H9 (cell line): ENCODE measurements around the gene DZANK1. TPM values are rescaled to one million over a fixed set of nuclear protein-coding genes. Genes with fewer than 3 reads are reported as not detected.

ENCODE experiments used
- DNase-seq: peaks from one replicate; pipeline ENCODE4 v3.0.0-alpha.2; 2017
- H2AFZ ChIP-seq: one replicate; pipeline ENCODE4 v1.6.1; 2013; ENCODE audit warnings: mild to moderate bottlenecking, low read length, control low read depth, moderate library complexity
- H2AK5ac ChIP-seq: 2 replicates; pipeline ENCODE4 v1.6.1; 2013; ENCODE audit warnings: low read length, control low read depth, mixed read lengths; ENCODE audit not compliant: insufficient read length
- H2BK120ac ChIP-seq: one replicate; pipeline ENCODE4 v1.6.1; 2013; ENCODE audit warnings: low read depth, mild to moderate bottlenecking, low read length, control low read depth, inconsistent platforms; ENCODE audit not compliant: poor library complexity, severe bottlenecking
- H2BK12ac ChIP-seq: 2 replicates; pipeline ENCODE4 v1.6.1; 2013; ENCODE audit warnings: low read length, control low read depth, mixed read lengths, low read depth; ENCODE audit not compliant: insufficient read length
- H2BK15ac ChIP-seq: 2 replicates; pipeline ENCODE4 v1.6.1; 2013; ENCODE audit warnings: low read depth, low read length, control low read depth
- H2BK20ac ChIP-seq: one replicate; pipeline ENCODE4 v1.6.1; 2013; ENCODE audit warnings: low read depth, mild to moderate bottlenecking, low read length, control low read depth, inconsistent platforms; ENCODE audit not compliant: poor library complexity, severe bottlenecking
- H2BK5ac ChIP-seq: 2 replicates; pipeline ENCODE4 v1.6.1; 2013; ENCODE audit warnings: low read length, control low read depth, mixed read lengths; ENCODE audit not compliant: insufficient read length
- H3K14ac ChIP-seq: 2 replicates; pipeline ENCODE4 v1.6.1; 2013; ENCODE audit warnings: low read length, control low read depth; ENCODE audit not compliant: insufficient read depth
- H3K18ac ChIP-seq: 2 replicates; pipeline ENCODE4 v1.6.1; 2013; ENCODE audit warnings: low read depth, mild to moderate bottlenecking, mixed read lengths, low read length, control low read depth; ENCODE audit not compliant: insufficient read length
- H3K23ac ChIP-seq: 2 replicates; pipeline ENCODE4 v1.6.1; 2013; ENCODE audit warnings: low read length, control low read depth, mixed read lengths, low read depth; ENCODE audit not compliant: insufficient read length
- H3K23me2 ChIP-seq: 2 replicates; pipeline ENCODE4 v1.6.1; 2013; ENCODE audit warnings: low read depth, mild to moderate bottlenecking, mixed read lengths, low read length, control low read depth; ENCODE audit not compliant: insufficient read length, poor library complexity, severe bottlenecking
- H3K27ac ChIP-seq: 2 replicates; pipeline ENCODE4 v1.5.1; 2013; ENCODE audit warnings: low read length, control low read depth, mixed read lengths, low read depth; ENCODE audit not compliant: insufficient read length
- H3K27me3 ChIP-seq: 2 replicates; pipeline ENCODE4 v1.6.1; 2013; ENCODE audit warnings: low read length, control low read depth, inconsistent platforms; ENCODE audit not compliant: insufficient read depth
- H3K4ac ChIP-seq: 2 replicates; pipeline ENCODE4 v1.6.1; 2013; ENCODE audit warnings: low read depth, mild to moderate bottlenecking, control low read depth, inconsistent platforms, low read length, moderate library complexity
- H3K4me1 ChIP-seq: 2 replicates; pipeline ENCODE4 v1.6.1; 2013; ENCODE audit warnings: low read length, control low read depth, inconsistent platforms; ENCODE audit not compliant: insufficient read depth
- H3K4me2 ChIP-seq: 2 replicates; pipeline ENCODE4 v1.6.1; 2013; ENCODE audit warnings: low read length, control low read depth, mixed read lengths; ENCODE audit not compliant: insufficient read length, insufficient read depth
- H3K56ac ChIP-seq: 2 replicates; pipeline ENCODE4 v1.6.1; 2013; ENCODE audit warnings: low read depth, mild to moderate bottlenecking, mixed read lengths, low read length, control low read depth; ENCODE audit not compliant: insufficient read length
- H3K79me1 ChIP-seq: 2 replicates; pipeline ENCODE4 v1.6.1; 2013; ENCODE audit warnings: low read depth, mild to moderate bottlenecking, moderate library complexity, low read length, control low read depth, inconsistent platforms; ENCODE audit not compliant: insufficient read depth, poor library complexity, severe bottlenecking
- H3K79me2 ChIP-seq: 2 replicates; pipeline ENCODE4 v1.6.1; 2013; ENCODE audit warnings: low read length, control low read depth, inconsistent platforms; ENCODE audit not compliant: insufficient read depth
- H3K9ac ChIP-seq: 2 replicates; pipeline ENCODE4 v1.6.1; 2013; ENCODE audit warnings: low read length, control low read depth, mixed read lengths; ENCODE audit not compliant: insufficient read length; ENCODE audit errors: extremely low read depth
- H3K9me3 ChIP-seq: one replicate; pipeline ENCODE4 v1.6.1; 2013; ENCODE audit warnings: low read depth, low read length, inconsistent platforms; ENCODE audit not compliant: control insufficient read depth
- H3T11ph ChIP-seq: one replicate; pipeline ENCODE4 v1.6.1; 2013; ENCODE audit warnings: mild to moderate bottlenecking, low read length, control low read depth, inconsistent platforms
- H4K20me1 ChIP-seq: one replicate; pipeline ENCODE4 v1.6.1; 2013; ENCODE audit not compliant: control insufficient read depth, insufficient read length, insufficient read depth
- H4K5ac ChIP-seq: 2 replicates; pipeline ENCODE4 v1.6.1; 2013; ENCODE audit warnings: low read depth, mild to moderate bottlenecking, mixed read lengths, low read length, control low read depth; ENCODE audit not compliant: insufficient read length
- H4K8ac ChIP-seq: replicated peaks from 2 replicates; pipeline ENCODE4 v1.6.1; 2013; ENCODE audit warnings: low read length, control low read depth, mixed read lengths, low read depth; ENCODE audit not compliant: insufficient read length
- H4K91ac ChIP-seq: 2 replicates; pipeline ENCODE4 v1.6.1; 2013; ENCODE audit warnings: low read depth, mild to moderate bottlenecking, moderate library complexity, mixed read lengths, low read length, control low read depth; ENCODE audit not compliant: insufficient read length
- H3K27ac Mint-ChIP-seq, 3 experiments: 2 replicates in 2 of 3; 3 replicates in 1 of 3; pipeline ENCODE4 v1.8.0; 2020 to 2021; ENCODE audit warnings: mixed read lengths in 3 of 3, mild to moderate bottlenecking in 1 of 3, moderate library complexity in 1 of 3
- H3K27me3 Mint-ChIP-seq: 2 replicates; pipeline ENCODE4 v1.8.0; 2021; ENCODE audit warnings: low read depth, mild to moderate bottlenecking, moderate library complexity, mixed read lengths
- H3K36me3 Mint-ChIP-seq, 3 experiments: 2 replicates in 2 of 3; 3 replicates in 1 of 3; pipeline ENCODE4 v1.8.0; 2020 to 2021; ENCODE audit warnings: low read depth in 3 of 3, mixed read lengths in 3 of 3; ENCODE audit not compliant: insufficient read depth in 1 of 3
- H3K4me1 Mint-ChIP-seq, 2 experiments: 2 replicates each; pipeline ENCODE4 v1.8.0; 2020; ENCODE audit warnings: mixed read lengths in 2 of 2
- H3K4me3 Mint-ChIP-seq, 2 experiments: 2 replicates in 1 of 2; 3 replicates in 1 of 2; pipeline ENCODE4 v1.8.0; 2020 to 2021; ENCODE audit warnings: mild to moderate bottlenecking in 2 of 2, mixed read lengths in 2 of 2, moderate library complexity in 1 of 2
- H3K9me3 Mint-ChIP-seq, 2 experiments: 2 replicates in 1 of 2; 3 replicates in 1 of 2; pipeline ENCODE4 v1.8.0; 2020; ENCODE audit warnings: mild to moderate bottlenecking in 2 of 2, mixed read lengths in 2 of 2, moderate library complexity in 1 of 2
- CTCF ChIP-seq: fragments of 200-600 bp; sonication (generic); conservative IDR thresholded peaks from 3 replicates; pipeline ENCODE4 v1.8.0; 2021; ENCODE audit warnings: antibody characterized with exemption, mild to moderate bottlenecking
- WGBS: extraction: QIAGEN DNeasy Blood & Tissue Kit; methylation state at CpG from one replicate; pipeline ENCODE4 v1.1.7; 2013; ENCODE audit warnings: missing lambda C conversion rate, low lambda C conversion rate, mixed read lengths; ENCODE audit not compliant: insufficient read length; ENCODE audit errors: extremely low coverage; 5-methylcytosine and 5-hydroxymethylcytosine counted together
- total RNA-seq: library from RNA; stranded (reverse); gene quantifications from 2 replicates; pipeline ENCODE4 v1.2.1, GENCODE V29; 2021

Gene DZANK1
- total RNA-seq, 1 experiment from 2014 or later: 10.5 TPM

DNA sequence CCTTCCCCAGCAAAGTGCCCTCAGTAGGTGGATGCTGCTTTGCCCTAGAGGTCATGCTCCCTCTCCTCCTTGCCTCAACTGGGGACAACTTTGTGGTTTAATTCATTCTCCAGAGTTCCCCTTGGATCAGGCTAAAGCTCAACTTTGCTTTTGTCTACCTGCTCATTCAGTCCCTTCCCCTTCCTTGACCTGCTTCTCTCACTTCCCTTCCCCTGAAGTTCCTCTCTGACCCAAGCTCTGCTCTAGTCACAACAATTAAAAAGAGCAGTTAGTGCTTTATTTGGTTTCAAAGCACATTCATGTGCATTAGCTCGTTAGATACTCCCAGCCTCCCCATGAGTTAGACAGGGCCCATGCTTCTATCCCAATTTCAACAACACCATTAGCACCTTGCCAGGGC lies 71.3 kb downstream of the DZANK1 start:
- H3K27me3 Mint-ChIP-seq: no peaks in the 10 kb centered on the region
- Histone ChIP-seq H2BK20ac (no peak overlapping the region), H4K20me1 (no peaks in the 10 kb centered on the region), H3K9me3 (no peaks in the 10 kb centered on the region), H3K79me1 (no peaks in the 10 kb centered on the region), H3K23ac (no peak overlapping the region), H3K56ac (no peak overlapping the region), H3K23me2 (no peaks in the 10 kb centered on the region), H2BK15ac (no peak overlapping the region), H4K91ac (no peak overlapping the region), H3K18ac (no peak overlapping the region), H3K14ac (no peak overlapping the region), H3K27ac (no peak overlapping the region), H2AFZ (no peak overlapping the region), H4K8ac (no peak overlapping the region), H2BK120ac (no peak overlapping the region), H3K4me2 (no peak overlapping the region), H3T11ph (no peak overlapping the region), H4K5ac (no peak overlapping the region), H3K4ac (no peak overlapping the region), H2BK12ac (no peak overlapping the region), H3K4me1 (no peaks in the 10 kb centered on the region), H2BK5ac (no peak overlapping the region), H3K79me2 (no peaks in the 10 kb centered on the region), H3K9ac (no peak overlapping the region), H3K27me3 (no peaks in the 10 kb centered on the region), H2AK5ac (no peak overlapping the region)
- DNase-seq: no peak
- H3K27ac Mint-ChIP-seq: peak overlapping the region in 1 of 3 experiments; percentile 20; a peak in 1 of 7 replicates
- no peaks in the 10 kb centered on the region for H3K9me3 Mint-ChIP-seq
- H3K36me3 Mint-ChIP-seq: peaks cover 0 to 4% (median 3%) of the 10 kb centered on the region in 3 experiments; a peak in 2 of 7 replicates
- WGBS: no CpG with 5 or more reads among the region's 1 CpG
- no peak for TF ChIP-seq CTCF
- H3K4me1 Mint-ChIP-seq: peaks cover 9 to 18% of the 10 kb centered on the region in 2 experiments
- H3K4me3 Mint-ChIP-seq: no peak overlapping the region
